Measurements from ENCODE around the gene PIAS1.
"Not testable (repeated sequence)": the region's sequence is repeated elsewhere in the genome, so short reads cannot be mapped to it uniquely, and the experiment has no call there.

Gene PIAS1

GRCh38 chr15:68197661-68198437 is 143.7 kb downstream of the PIAS1 start:
- Histone ChIP-seq H3K36me3 (ENCODE audit: control insufficient read depth in 1 of 2, insufficient read depth in 2 of 2, low read length in 2 of 2) (peaks cover 10 to 41% of the 10 kb centered on the region in 2 donors), H3K27ac (ENCODE audit: low read depth, low read length) (no peak overlapping the region)

DNA sequence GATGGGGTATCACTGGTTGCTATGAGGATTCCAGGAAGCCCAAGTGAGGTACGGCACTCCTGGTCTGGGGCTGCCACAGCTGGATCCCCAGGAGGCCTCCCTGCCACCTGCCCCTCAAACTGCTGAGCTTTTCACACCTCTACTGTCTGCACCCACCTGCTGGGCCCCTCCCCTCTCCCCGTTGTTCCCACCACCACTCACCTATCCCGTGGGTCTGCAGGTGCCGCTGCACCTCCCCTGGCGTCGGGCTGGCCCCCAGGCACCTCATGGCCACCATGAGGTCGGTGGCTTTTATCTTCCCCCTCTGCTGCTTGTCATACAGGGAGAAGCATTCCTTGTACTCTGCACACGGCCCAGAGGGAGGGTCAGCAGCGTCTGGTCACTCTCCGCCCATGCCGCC is 145.2 kb downstream of the PIAS1 start:
- H3K27me3 ChIP-seq (ENCODE audit: control insufficient read depth in 1 of 2, insufficient read depth in 2 of 2, low read length in 2 of 2), result no peaks in the 10 kb centered on the region
- H3K36me3 ChIP-seq (ENCODE audit: control insufficient read depth in 1 of 2, insufficient read depth in 2 of 2, low read length in 2 of 2), result peaks cover 3 to 31% of the 10 kb centered on the region in 2 donors
- no peaks in the 10 kb centered on the region for H3K9me3 ChIP-seq (ENCODE audit: control insufficient read depth in 1 of 2, low read length in 2 of 2)
- H3K9ac ChIP-seq (ENCODE audit: low read depth in 1 of 2, low read length in 2 of 2), result no peak overlapping the region
- no peak overlapping the region for H3K27ac ChIP-seq (ENCODE audit: low read depth, low read length)
- H3K4me3 ChIP-seq (ENCODE audit: low read depth in 1 of 2, low read length in 2 of 2), result no peak overlapping the region
- H3K4me1 ChIP-seq (ENCODE audit: control insufficient read depth in 1 of 2, insufficient read depth in 2 of 2, low read length in 2 of 2), result peaks cover 25 to 42% of the 10 kb centered on the region in 2 donors

More at GRCh38 chr15:68197661-68198437, 143.7 kb downstream of the PIAS1 start:
- Histone ChIP-seq H3K27me3 (ENCODE audit: control insufficient read depth in 1 of 2, insufficient read depth in 2 of 2, low read length in 2 of 2) (no peaks in the 10 kb centered on the region), H3K9ac (ENCODE audit: low read depth in 1 of 2, low read length in 2 of 2) (no peak overlapping the region), H3K9me3 (ENCODE audit: control insufficient read depth in 1 of 2, low read length in 2 of 2) (no peaks in the 10 kb centered on the region), H3K4me1 (ENCODE audit: control insufficient read depth in 1 of 2, insufficient read depth in 2 of 2, low read length in 2 of 2) (peaks cover 25 to 31% of the 10 kb centered on the region in 2 donors), H3K4me3 (ENCODE audit: low read depth in 1 of 2, low read length in 2 of 2) (no peak overlapping the region)

- Histone ChIP-seq H3K4me3 (ENCODE audit: low read depth in 1 of 2, low read length in 2 of 2) (peak overlapping the region in 1 of 2 donors; percentile 42), H3K27ac (ENCODE audit: low read depth, low read length) (no peak overlapping the region), H3K4me1 (ENCODE audit: control insufficient read depth in 1 of 2, insufficient read depth in 2 of 2, low read length in 2 of 2) (peaks cover 25 to 46% of the 10 kb centered on the region in 2 donors), H3K27me3 (ENCODE audit: control insufficient read depth in 1 of 2, insufficient read depth in 2 of 2, low read length in 2 of 2) (no peaks in the 10 kb centered on the region), H3K36me3 (ENCODE audit: control insufficient read depth in 1 of 2, insufficient read depth in 2 of 2, low read length in 2 of 2) (peaks cover 2 to 28% of the 10 kb centered on the region in 2 donors), H3K9ac (ENCODE audit: low read depth in 1 of 2, low read length in 2 of 2) (peak overlapping the region in 1 of 2 donors; percentile 34), H3K9me3 (ENCODE audit: control insufficient read depth in 1 of 2, low read length in 2 of 2) (no peaks in the 10 kb centered on the region)
Measured at GRCh38 chr15:68200016-68200861, 146.1 kb downstream of the PIAS1 start.

GRCh38 chr15:68201153-68201878 is 147.2 kb downstream of the PIAS1 start:
- Histone ChIP-seq H3K36me3 (ENCODE audit: control insufficient read depth in 1 of 2, insufficient read depth in 2 of 2, low read length in 2 of 2) (peaks cover 0 to 18% of the 10 kb centered on the region in 2 donors), H3K4me1 (ENCODE audit: control insufficient read depth in 1 of 2, insufficient read depth in 2 of 2, low read length in 2 of 2) (peaks cover 35 to 56% of the 10 kb centered on the region in 2 donors), H3K4me3 (ENCODE audit: low read depth in 1 of 2, low read length in 2 of 2) (peak overlapping the region; percentile 28 to 42), H3K9me3 (ENCODE audit: control insufficient read depth in 1 of 2, low read length in 2 of 2) (no peaks in the 10 kb centered on the region), H3K27ac (ENCODE audit: low read depth, low read length) (no peak overlapping the region), H3K9ac (ENCODE audit: low read depth in 1 of 2, low read length in 2 of 2) (peak overlapping the region in 1 of 2 donors; percentile 32), H3K27me3 (ENCODE audit: control insufficient read depth in 1 of 2, insufficient read depth in 2 of 2, low read length in 2 of 2) (no peaks in the 10 kb centered on the region)

GRCh38 chr15:68201879-68202261 is 147.8 kb downstream of the PIAS1 start:
- H3K9ac ChIP-seq (ENCODE audit: low read depth in 1 of 2, low read length in 2 of 2), result peak overlapping the region in 1 of 2 donors; percentile 32
- peaks cover 41 to 60% of the 10 kb centered on the region in 2 donors for H3K4me1 ChIP-seq (ENCODE audit: control insufficient read depth in 1 of 2, insufficient read depth in 2 of 2, low read length in 2 of 2)
- no peaks in the 10 kb centered on the region for H3K9me3 ChIP-seq (ENCODE audit: control insufficient read depth in 1 of 2, low read length in 2 of 2)
- H3K4me3 ChIP-seq (ENCODE audit: low read depth in 1 of 2, low read length in 2 of 2), result peak overlapping the region; percentile 18 to 28
- H3K36me3 ChIP-seq (ENCODE audit: control insufficient read depth in 1 of 2, insufficient read depth in 2 of 2, low read length in 2 of 2), result peaks cover 0 to 12% of the 10 kb centered on the region in 2 donors
- H3K27me3 ChIP-seq (ENCODE audit: control insufficient read depth in 1 of 2, insufficient read depth in 2 of 2, low read length in 2 of 2), result no peaks in the 10 kb centered on the region
- no peak overlapping the region for H3K27ac ChIP-seq (ENCODE audit: low read depth, low read length)

DNA sequence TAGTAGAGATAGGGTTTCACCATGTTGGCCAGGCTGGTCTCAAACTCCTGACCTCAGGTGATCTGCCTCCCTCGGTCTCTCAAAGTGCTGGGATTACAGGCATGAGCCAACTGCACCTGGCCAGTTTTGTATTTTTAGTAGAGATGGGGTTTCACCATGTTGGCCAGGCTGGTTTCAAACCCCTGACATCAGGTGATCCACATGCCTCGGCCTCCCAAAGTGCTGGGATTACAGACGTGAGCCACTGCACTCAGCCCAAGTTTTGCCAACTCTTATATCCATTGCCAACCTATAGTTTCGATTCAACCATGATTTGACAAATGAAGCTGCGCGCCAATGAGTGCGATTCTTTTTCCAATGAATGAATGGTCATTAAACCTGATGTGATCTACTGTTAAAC is 148.9 kb downstream of the PIAS1 start:
- Histone ChIP-seq H3K9ac (ENCODE audit: low read depth in 1 of 2, low read length in 2 of 2) (peak overlapping the region in 1 of 2 donors; percentile 83), H3K4me1 (ENCODE audit: control insufficient read depth in 1 of 2, insufficient read depth in 2 of 2, low read length in 2 of 2) (peaks cover 42 to 60% of the 10 kb centered on the region in 2 donors), H3K4me3 (ENCODE audit: low read depth in 1 of 2, low read length in 2 of 2) (peak overlapping the region; percentile 82 to 94)
- not testable (repeated sequence) for H3K27ac ChIP-seq (ENCODE audit: low read depth, low read length); H3K9me3 ChIP-seq (ENCODE audit: control insufficient read depth in 1 of 2, low read length in 2 of 2); H3K36me3 ChIP-seq (ENCODE audit: control insufficient read depth in 1 of 2, insufficient read depth in 2 of 2, low read length in 2 of 2); H3K27me3 ChIP-seq (ENCODE audit: control insufficient read depth in 1 of 2, insufficient read depth in 2 of 2, low read length in 2 of 2)

- Histone ChIP-seq H3K4me3 (ENCODE audit: low read depth in 1 of 2, low read length in 2 of 2) (peak overlapping the region; percentile 82 to 94), H3K36me3 (ENCODE audit: control insufficient read depth in 1 of 2, insufficient read depth in 2 of 2, low read length in 2 of 2) (no peaks in the 10 kb centered on the region), H3K4me1 (ENCODE audit: control insufficient read depth in 1 of 2, insufficient read depth in 2 of 2, low read length in 2 of 2) (peaks cover 42 to 57% of the 10 kb centered on the region in 2 donors), H3K9ac (ENCODE audit: low read depth in 1 of 2, low read length in 2 of 2) (peak overlapping the region; percentile 73 to 83), H3K27me3 (ENCODE audit: control insufficient read depth in 1 of 2, insufficient read depth in 2 of 2, low read length in 2 of 2) (no peaks in the 10 kb centered on the region), H3K9me3 (ENCODE audit: control insufficient read depth in 1 of 2, low read length in 2 of 2) (no peaks in the 10 kb centered on the region), H3K27ac (ENCODE audit: low read depth, low read length) (no peak overlapping the region)
Measured at GRCh38 chr15:68203486-68203885, 149.4 kb downstream of the PIAS1 start.

DNA sequence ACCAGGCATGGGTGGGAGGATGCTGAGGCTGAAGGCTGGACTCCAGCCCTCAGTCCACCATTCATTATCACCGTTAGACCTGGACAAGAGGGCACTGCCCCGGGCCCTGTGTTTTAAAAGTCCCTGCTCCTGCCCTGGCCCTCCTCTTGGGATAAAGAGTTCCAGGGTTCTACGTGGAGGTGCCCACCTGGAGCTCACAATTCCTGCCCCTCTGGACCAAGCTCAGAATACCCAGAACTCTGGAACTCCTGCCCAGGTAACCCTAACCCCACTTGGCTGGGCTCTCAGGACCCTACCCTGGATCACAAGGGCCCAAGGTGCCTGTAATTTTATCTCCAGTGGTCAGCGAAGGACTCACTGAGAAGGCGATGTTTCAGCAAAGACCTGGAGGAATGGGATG is 149.8 kb downstream of the PIAS1 start:
- Histone ChIP-seq H3K4me1 (ENCODE audit: control insufficient read depth in 1 of 2, insufficient read depth in 2 of 2, low read length in 2 of 2) (peaks cover 42 to 58% of the 10 kb centered on the region in 2 donors), H3K9ac (ENCODE audit: low read depth in 1 of 2, low read length in 2 of 2) (peak overlapping the region; percentile 73 to 83), H3K27me3 (ENCODE audit: control insufficient read depth in 1 of 2, insufficient read depth in 2 of 2, low read length in 2 of 2) (no peaks in the 10 kb centered on the region), H3K9me3 (ENCODE audit: control insufficient read depth in 1 of 2, low read length in 2 of 2) (no peaks in the 10 kb centered on the region), H3K4me3 (ENCODE audit: low read depth in 1 of 2, low read length in 2 of 2) (peak overlapping the region; percentile 82 to 94), H3K27ac (ENCODE audit: low read depth, low read length) (no peak overlapping the region), H3K36me3 (ENCODE audit: control insufficient read depth in 1 of 2, insufficient read depth in 2 of 2, low read length in 2 of 2) (no peaks in the 10 kb centered on the region)

GRCh38 chr15:68204361-68204760 is 150.2 kb downstream of the PIAS1 start:
- Histone ChIP-seq H3K27ac (ENCODE audit: low read depth, low read length) (no peak overlapping the region), H3K36me3 (ENCODE audit: control insufficient read depth in 1 of 2, insufficient read depth in 2 of 2, low read length in 2 of 2) (no peaks in the 10 kb centered on the region), H3K9me3 (ENCODE audit: control insufficient read depth in 1 of 2, low read length in 2 of 2) (no peaks in the 10 kb centered on the region), H3K4me3 (ENCODE audit: low read depth in 1 of 2, low read length in 2 of 2) (peak overlapping the region; percentile 82 to 94), H3K9ac (ENCODE audit: low read depth in 1 of 2, low read length in 2 of 2) (peak overlapping the region; percentile 73 to 83), H3K4me1 (ENCODE audit: control insufficient read depth in 1 of 2, insufficient read depth in 2 of 2, low read length in 2 of 2) (peaks cover 42 to 62% of the 10 kb centered on the region in 2 donors), H3K27me3 (ENCODE audit: control insufficient read depth in 1 of 2, insufficient read depth in 2 of 2, low read length in 2 of 2) (no peaks in the 10 kb centered on the region)

Measured in duodenal mucosa (tissue), 2 donors.